IPS DF 6.9 (cell line): ENCODE measurements around the gene H2BW2.
"Not testable (repeated sequence)": the region's sequence is repeated elsewhere in the genome, so short reads cannot be mapped to it uniquely, and the experiment has no call there.

ENCODE experiments used
- DNase-seq: peaks from one replicate; pipeline ENCODE4 v3.0.0-alpha.2; 2013; ENCODE audit warnings: low read depth, low spot score
- H3K27ac ChIP-seq: one replicate; pipeline ENCODE4 v1.5.1; 2013; ENCODE audit warnings: low read length, control low read depth
- H3K27me3 ChIP-seq: 2 replicates; pipeline ENCODE4 v1.6.1; 2013; ENCODE audit warnings: mild to moderate bottlenecking, low read length; ENCODE audit not compliant: control insufficient read depth, insufficient read depth
- H3K36me3 ChIP-seq: 2 replicates; pipeline ENCODE4 v1.6.1; 2013; ENCODE audit warnings: low read length; ENCODE audit not compliant: control insufficient read depth, insufficient read depth
- H3K4me1 ChIP-seq: 2 replicates; pipeline ENCODE4 v1.6.1; 2013; ENCODE audit warnings: low read length; ENCODE audit not compliant: control insufficient read depth, insufficient read depth
- H3K4me3 ChIP-seq: 2 replicates; pipeline ENCODE4 v1.5.1; 2013; ENCODE audit warnings: mild to moderate bottlenecking, low read length
- H3K9me3 ChIP-seq: 2 replicates; pipeline ENCODE4 v1.6.1; 2013; ENCODE audit warnings: low read length, inconsistent platforms; ENCODE audit not compliant: control insufficient read depth, insufficient read depth
- WGBS: extraction: QIAGEN DNeasy Blood & Tissue Kit; methylation state at CpG from one replicate; pipeline ENCODE4 v1.1.7; 2013; ENCODE audit warnings: mixed read lengths, missing lambda C conversion rate; ENCODE audit not compliant: insufficient read length, insufficient coverage; 5-methylcytosine and 5-hydroxymethylcytosine counted together

H2BW2 gene

DNA sequence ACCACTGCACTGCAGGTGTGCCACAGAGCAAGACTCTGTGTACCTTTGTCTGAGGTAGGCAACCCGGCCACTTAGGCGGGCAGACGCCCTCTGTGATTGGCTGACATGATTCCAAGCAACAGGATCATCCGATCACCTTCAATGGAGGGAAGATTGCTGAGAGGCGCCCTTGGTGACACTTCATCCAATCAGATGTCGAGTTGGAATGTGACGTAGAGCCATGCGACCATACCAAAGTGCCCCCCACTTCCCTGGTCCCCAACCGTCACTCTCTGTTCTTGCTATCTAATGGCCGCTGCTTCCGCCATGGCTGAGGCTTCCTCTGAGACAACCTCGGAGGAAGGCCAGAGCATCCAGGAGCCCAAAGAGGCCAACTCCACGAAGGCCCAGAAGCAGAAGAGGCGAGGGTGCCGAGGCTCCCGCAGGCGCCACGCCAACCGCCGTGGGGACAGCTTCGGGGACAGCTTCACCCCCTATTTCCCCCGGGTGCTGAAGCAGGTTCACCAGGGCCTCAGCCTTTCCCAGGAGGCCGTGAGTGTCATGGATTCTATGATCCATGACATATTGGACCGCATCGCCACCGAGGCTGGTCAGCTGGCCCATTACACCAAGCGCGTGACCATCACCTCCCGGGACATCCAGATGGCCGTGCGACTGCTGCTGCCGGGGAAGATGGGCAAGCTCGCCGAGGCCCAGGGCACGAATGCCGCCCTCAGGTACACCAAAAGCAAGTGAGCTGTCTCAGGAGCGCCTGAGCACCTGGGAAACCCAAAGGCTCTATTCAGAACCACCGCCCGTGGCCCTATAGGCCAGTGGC lies at the start of gene H2BW2:
TSS of gene H2BW2 (plus strand) at position 268 of the 817 bp plus-strand sequence. CDS start at position 307, 39 bp downstream.
- H3K27me3 ChIP-seq: no peaks in the 10 kb centered on the region
- no CpG with 5 or more reads among the region's 39 CpGs for WGBS
- DNase-seq: no peak
- H3K27ac ChIP-seq: no peak within 1 kb of the TSS
- no peaks in the 10 kb centered on the region for H3K9me3 ChIP-seq
- no peak within 1 kb of the TSS for H3K4me3 ChIP-seq
- no peaks in the 10 kb centered on the region for H3K4me1 ChIP-seq
- no peaks in the 10 kb centered on the region for H3K36me3 ChIP-seq

GRCh38 chrX:103999234-103999633 lies 40.5 kb upstream of the H2BW2 start:
- Histone ChIP-seq H3K36me3 (no peaks in the 10 kb centered on the region), H3K4me1 (no peaks in the 10 kb centered on the region), H3K27me3 (no peaks in the 10 kb centered on the region)

DNA sequence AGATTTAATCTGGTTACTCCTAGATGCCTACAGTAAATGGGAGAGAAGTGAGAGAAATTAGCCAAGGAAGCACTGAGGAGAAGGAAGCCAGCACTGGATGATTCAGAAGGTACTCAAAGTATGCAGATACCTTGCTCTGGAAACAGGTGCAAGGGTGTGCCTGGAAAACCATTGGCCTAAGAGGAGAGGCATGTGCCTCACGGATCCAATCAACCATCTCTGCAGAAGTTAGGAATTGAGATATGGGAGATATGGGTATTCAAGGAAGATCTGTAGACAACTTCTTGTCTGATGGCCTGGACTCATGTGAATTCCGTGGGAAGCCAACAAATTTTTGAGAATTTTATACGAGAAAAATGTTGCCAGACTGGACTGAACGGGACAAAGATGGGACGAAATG lies 30.9 kb upstream of the H2BW2 start:
- no peaks in the 10 kb centered on the region for H3K36me3 ChIP-seq
- DNase-seq: no peak
- no peaks in the 10 kb centered on the region for H3K4me1 ChIP-seq
- no CpG with 5 or more reads among the region's 5 CpGs for WGBS
- no peaks in the 10 kb centered on the region for H3K9me3 ChIP-seq
- no peaks in the 10 kb centered on the region for H3K27me3 ChIP-seq
- H3K4me3 ChIP-seq: no peak overlapping the region
- no peak overlapping the region for H3K27ac ChIP-seq

More at GRCh38 chrX:103999234-103999633, 40.5 kb upstream of the H2BW2 start:
- H3K4me3 ChIP-seq: no peak overlapping the region
- no peak overlapping the region for H3K27ac ChIP-seq
- DNase-seq: no peak
- no CpG with 5 or more reads among the region's 5 CpGs for WGBS
- no peaks in the 10 kb centered on the region for H3K9me3 ChIP-seq

DNA sequence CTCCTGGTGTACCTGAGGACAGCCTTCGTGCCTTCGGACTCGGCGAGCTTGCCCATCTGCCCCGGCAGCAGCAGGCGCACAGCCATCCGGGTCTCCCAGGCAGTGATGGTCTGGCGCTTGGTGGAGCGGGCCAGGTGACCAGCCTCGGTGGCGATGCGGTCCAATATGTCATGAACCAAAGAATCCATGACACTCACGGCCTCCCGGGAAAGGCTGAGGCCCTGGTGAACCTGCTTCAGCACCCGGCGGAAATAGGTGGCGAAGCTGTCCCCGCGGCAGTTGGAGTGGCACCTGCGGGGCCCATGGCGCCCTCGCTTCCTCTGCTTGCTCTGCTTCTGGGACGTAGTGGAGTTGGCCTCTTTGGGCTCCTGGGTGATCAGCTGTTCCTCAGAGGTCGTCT lies 26.6 kb upstream of the H2BW2 start:
- no peak for DNase-seq
- Histone ChIP-seq H3K4me1 (no peaks in the 10 kb centered on the region), H3K36me3 (no peaks in the 10 kb centered on the region), H3K4me3 (no peak overlapping the region), H3K9me3 (no peaks in the 10 kb centered on the region), H3K27ac (no peak overlapping the region), H3K27me3 (no peaks in the 10 kb centered on the region)
- no CpG with 5 or more reads among the region's 24 CpGs for WGBS

GRCh38 chrX:104013606-104014005 lies 26.1 kb upstream of the H2BW2 start, which contains the start of gene H2BW1:
H2BW1 (minus strand) TSS chrX:104013708; CDS start chrX:104013576, 132 bp downstream.
- DNase-seq: no peak
- H3K27me3 ChIP-seq: no peaks in the 10 kb centered on the region
- H3K27ac ChIP-seq: no peak within 1 kb of the TSS
- no peak within 1 kb of the TSS for H3K4me3 ChIP-seq
- no peaks in the 10 kb centered on the region for H3K36me3 ChIP-seq
- no CpG with 5 or more reads among the region's 20 CpGs for WGBS
- no peaks in the 10 kb centered on the region for H3K9me3 ChIP-seq
- no peaks in the 10 kb centered on the region for H3K4me1 ChIP-seq

DNA sequence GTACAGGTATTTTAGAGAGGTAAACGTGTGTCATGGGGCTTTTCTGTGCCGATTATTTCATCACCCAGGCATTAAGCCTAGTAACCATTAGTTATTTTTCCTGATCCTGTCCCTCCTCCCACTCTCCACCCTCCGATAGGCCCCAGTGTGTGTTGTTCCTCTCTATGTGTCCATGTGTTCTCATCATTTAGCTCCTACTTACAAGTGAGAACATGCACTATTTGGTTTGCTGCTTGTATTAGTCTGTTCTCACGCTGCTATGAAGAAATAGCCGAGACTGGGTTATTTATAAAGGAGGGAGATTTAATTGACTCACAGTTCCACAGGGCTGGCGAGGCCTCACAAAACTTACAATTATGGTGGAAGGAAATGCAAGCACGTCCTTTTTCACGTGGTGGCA lies 24.2 kb upstream of the H2BW2 start:
- H3K27me3 ChIP-seq, DNase-seq, H3K4me3 ChIP-seq, H3K9me3 ChIP-seq, H3K4me1 ChIP-seq, H3K27ac ChIP-seq, H3K36me3 ChIP-seq: not testable (repeated sequence)
- WGBS: no CpG with 5 or more reads among the region's 8 CpGs

GRCh38 chrX:104018126-104018525 lies 21.6 kb upstream of the H2BW2 start:
- H3K9me3 ChIP-seq: no peaks in the 10 kb centered on the region
- H3K27ac ChIP-seq: no peak overlapping the region
- no peaks in the 10 kb centered on the region for H3K4me1 ChIP-seq
- no CpG with 5 or more reads among the region's 11 CpGs for WGBS
- no peaks in the 10 kb centered on the region for H3K36me3 ChIP-seq
- no peak overlapping the region for H3K4me3 ChIP-seq
- H3K27me3 ChIP-seq: no peaks in the 10 kb centered on the region
- DNase-seq: no peak

DNA sequence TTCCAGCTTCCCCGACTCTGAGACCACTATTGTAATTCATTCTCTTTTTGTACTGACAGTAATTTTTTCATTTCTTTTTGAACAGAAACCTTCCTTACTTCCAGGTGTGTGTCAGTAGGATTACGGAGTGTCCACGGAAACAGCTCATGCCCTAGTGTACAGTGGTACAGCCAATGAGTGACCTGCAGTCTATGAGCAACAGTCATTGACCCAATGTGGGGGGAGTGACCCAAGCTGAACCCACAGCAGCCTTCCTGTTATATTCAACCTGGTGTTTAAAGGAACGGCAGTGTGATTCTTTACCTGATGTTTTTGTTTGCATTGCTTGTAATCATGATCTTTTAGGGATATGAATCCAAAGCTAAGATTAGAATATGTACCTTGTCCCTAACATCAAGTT lies 1.2 kb downstream of the H2BW2 start:
- no peak overlapping the region for H3K27ac ChIP-seq
- H3K4me1 ChIP-seq: no peaks in the 10 kb centered on the region
- H3K4me3 ChIP-seq: no peak overlapping the region
- DNase-seq: no peak
- no CpG with 5 or more reads among the region's 4 CpGs for WGBS
- H3K27me3 ChIP-seq: no peaks in the 10 kb centered on the region
- H3K36me3 ChIP-seq: no peaks in the 10 kb centered on the region
- H3K9me3 ChIP-seq: no peaks in the 10 kb centered on the region

- no peak for DNase-seq
- Histone ChIP-seq H3K27me3 (no peaks in the 10 kb centered on the region), H3K4me3 (no peak overlapping the region), H3K36me3 (no peaks in the 10 kb centered on the region), H3K27ac (no peak overlapping the region), H3K9me3 (no peaks in the 10 kb centered on the region), H3K4me1 (no peaks in the 10 kb centered on the region)
- WGBS: no CpG with 5 or more reads among the region's 5 CpGs
Observed at GRCh38 chrX:104045642-104046041, 5.9 kb downstream of the H2BW2 start.

- WGBS: no CpG with 5 or more reads among the region's 13 CpGs
- Histone ChIP-seq H3K36me3 (no peaks in the 10 kb centered on the region), H3K4me3 (no peak overlapping the region), H3K27me3 (no peaks in the 10 kb centered on the region), H3K27ac (no peak overlapping the region), H3K4me1 (no peaks in the 10 kb centered on the region), H3K9me3 (no peaks in the 10 kb centered on the region)
- DNase-seq: no peak
Observed at GRCh38 chrX:104047171-104047570, 7.4 kb downstream of the H2BW2 start.

- not testable (repeated sequence) for H3K9me3 ChIP-seq, H3K4me1 ChIP-seq, DNase-seq, H3K27ac ChIP-seq, H3K4me3 ChIP-seq, H3K36me3 ChIP-seq, H3K27me3 ChIP-seq
- no CpG with 5 or more reads among the region's 13 CpGs for WGBS
Observed at GRCh38 chrX:104054956-104055355, 15.2 kb downstream of the H2BW2 start.
